ENCODE measurements around the gene RERE. TPM values are rescaled to one million over a fixed set of nuclear protein-coding genes. Genes with fewer than 3 reads are reported as not detected.

RERE gene
- total and polyA plus RNA-seq, 2 experiments from 2014 or later = 148 to 170 TPM

- 0 out of 2 replicates have a peak overlapping the region, but pooled peaks have one; percentile 27 for H3K27ac ChIP-seq (ENCODE audit: low read depth)
- no peaks in the 10 kb centered on the region for H3K27me3 ChIP-seq (ENCODE audit: insufficient read depth)
- peaks cover 21% of the 10 kb centered on the region for H3K4me1 Mint-ChIP-seq
- H3K9me2 ChIP-seq (ENCODE audit: insufficient read depth) = no peaks in the 10 kb centered on the region
- H3K36me3 Mint-ChIP-seq (ENCODE audit: low read depth) = no peaks in the 10 kb centered on the region
- H3K27me3 Mint-ChIP-seq (ENCODE audit: insufficient read depth, low read depth, poor library complexity) = no peaks in the 10 kb centered on the region
- peaks cover 19% of the 10 kb centered on the region for H3K4me1 ChIP-seq (ENCODE audit: insufficient read depth)
- H3K4me3 ChIP-seq = no peak overlapping the region
- H2AFZ ChIP-seq = no peak overlapping the region
- no peak overlapping the region for H3K4me2 ChIP-seq
- no peak overlapping the region for H3K4me3 Mint-ChIP-seq
- peaks cover 96% of the 10 kb centered on the region for H3K79me2 ChIP-seq (replicated peaks; ENCODE audit: insufficient read depth)
- peaks cover 25% of the 10 kb centered on the region for H4K20me1 ChIP-seq (replicated peaks; ENCODE audit: insufficient read depth)
- H3K9me3 Mint-ChIP-seq = no peaks in the 10 kb centered on the region
- 0 out of 3 replicates have a peak, but pooled peaks have one; percentile 25 for ATAC-seq
- H3F3A ChIP-seq (replicated peaks; ENCODE audit: low read depth) = no peaks in the 10 kb centered on the region
- no peaks in the 10 kb centered on the region for H3K36me3 ChIP-seq (ENCODE audit: insufficient read depth)
- peak overlapping the region; percentile 20 for H3K27ac Mint-ChIP-seq
- no peak for DNase-seq (ENCODE audit: low spot score)
- no peak for TF ChIP-seq EZH2phosphoT487 (IDR thresholded peaks at IDR 0.05; ENCODE audit: unreplicated experiment)
- TF ChIP-seq NANOG (IDR thresholded peaks at IDR 0.05; ENCODE audit: borderline replicate concordance) = no peak
- TF ChIP-seq CTCF (conservative IDR thresholded peaks at IDR 0.05; ENCODE audit: low read depth in 2 of 2) = peak in 1 of 2 experiments; percentile 52; a peak in 3 of 4 replicates
- TF ChIP-seq ZNF331 (CRISPR knock-in tag; IDR thresholded peaks at IDR 0.05; ENCODE audit: low read depth) = no peak
Observed at GRCh38 chr1:8571200-8571984, 246.0 kb downstream of the RERE start.

DNA sequence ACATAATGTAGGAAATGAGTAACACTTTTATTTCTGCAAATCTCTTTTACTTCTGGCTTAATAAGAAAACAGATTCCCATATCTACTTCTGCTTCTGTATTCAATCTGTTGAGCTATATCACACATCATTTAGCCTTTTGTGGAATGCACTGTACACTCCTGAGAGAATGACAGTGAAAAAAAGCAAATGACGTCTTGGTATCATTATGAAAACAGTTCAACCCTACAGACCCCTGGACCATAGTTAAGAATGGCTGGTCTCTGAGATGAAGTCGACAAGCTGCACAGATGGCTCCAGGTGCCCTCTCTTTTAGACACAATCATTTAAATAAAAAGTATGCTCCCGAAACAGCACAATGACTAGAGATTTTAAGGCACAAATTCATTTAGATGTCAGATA is 247.0 kb downstream of the RERE start:
- Histone ChIP-seq H3K36me3 (ENCODE audit: insufficient read depth) (no peaks in the 10 kb centered on the region), H3K27me3 (ENCODE audit: insufficient read depth) (no peaks in the 10 kb centered on the region), H4K20me1 (replicated peaks; ENCODE audit: insufficient read depth) (peaks cover 22% of the 10 kb centered on the region), H3K4me2 (no peak overlapping the region), H2AFZ (no peak overlapping the region), H3F3A (replicated peaks; ENCODE audit: low read depth) (no peaks in the 10 kb centered on the region), H3K27ac (ENCODE audit: low read depth) (no peak overlapping the region), H3K9me2 (ENCODE audit: insufficient read depth) (no peaks in the 10 kb centered on the region), H3K4me3 (no peak overlapping the region), H3K79me2 (replicated peaks; ENCODE audit: insufficient read depth) (peaks cover 96% of the 10 kb centered on the region), H3K4me1 (ENCODE audit: insufficient read depth) (peaks cover 19% of the 10 kb centered on the region)
- no peak for DNase-seq (ENCODE audit: low spot score)
- Mint-ChIP-seq H3K27ac (no peak overlapping the region), H3K27me3 (ENCODE audit: insufficient read depth, low read depth, poor library complexity) (no peaks in the 10 kb centered on the region), H3K9me3 (no peaks in the 10 kb centered on the region), H3K4me3 (no peak overlapping the region), H3K4me1 (peaks cover 19% of the 10 kb centered on the region), H3K36me3 (ENCODE audit: low read depth) (no peaks in the 10 kb centered on the region)
- no peak for ATAC-seq
- TF ChIP-seq, protein P1, sequence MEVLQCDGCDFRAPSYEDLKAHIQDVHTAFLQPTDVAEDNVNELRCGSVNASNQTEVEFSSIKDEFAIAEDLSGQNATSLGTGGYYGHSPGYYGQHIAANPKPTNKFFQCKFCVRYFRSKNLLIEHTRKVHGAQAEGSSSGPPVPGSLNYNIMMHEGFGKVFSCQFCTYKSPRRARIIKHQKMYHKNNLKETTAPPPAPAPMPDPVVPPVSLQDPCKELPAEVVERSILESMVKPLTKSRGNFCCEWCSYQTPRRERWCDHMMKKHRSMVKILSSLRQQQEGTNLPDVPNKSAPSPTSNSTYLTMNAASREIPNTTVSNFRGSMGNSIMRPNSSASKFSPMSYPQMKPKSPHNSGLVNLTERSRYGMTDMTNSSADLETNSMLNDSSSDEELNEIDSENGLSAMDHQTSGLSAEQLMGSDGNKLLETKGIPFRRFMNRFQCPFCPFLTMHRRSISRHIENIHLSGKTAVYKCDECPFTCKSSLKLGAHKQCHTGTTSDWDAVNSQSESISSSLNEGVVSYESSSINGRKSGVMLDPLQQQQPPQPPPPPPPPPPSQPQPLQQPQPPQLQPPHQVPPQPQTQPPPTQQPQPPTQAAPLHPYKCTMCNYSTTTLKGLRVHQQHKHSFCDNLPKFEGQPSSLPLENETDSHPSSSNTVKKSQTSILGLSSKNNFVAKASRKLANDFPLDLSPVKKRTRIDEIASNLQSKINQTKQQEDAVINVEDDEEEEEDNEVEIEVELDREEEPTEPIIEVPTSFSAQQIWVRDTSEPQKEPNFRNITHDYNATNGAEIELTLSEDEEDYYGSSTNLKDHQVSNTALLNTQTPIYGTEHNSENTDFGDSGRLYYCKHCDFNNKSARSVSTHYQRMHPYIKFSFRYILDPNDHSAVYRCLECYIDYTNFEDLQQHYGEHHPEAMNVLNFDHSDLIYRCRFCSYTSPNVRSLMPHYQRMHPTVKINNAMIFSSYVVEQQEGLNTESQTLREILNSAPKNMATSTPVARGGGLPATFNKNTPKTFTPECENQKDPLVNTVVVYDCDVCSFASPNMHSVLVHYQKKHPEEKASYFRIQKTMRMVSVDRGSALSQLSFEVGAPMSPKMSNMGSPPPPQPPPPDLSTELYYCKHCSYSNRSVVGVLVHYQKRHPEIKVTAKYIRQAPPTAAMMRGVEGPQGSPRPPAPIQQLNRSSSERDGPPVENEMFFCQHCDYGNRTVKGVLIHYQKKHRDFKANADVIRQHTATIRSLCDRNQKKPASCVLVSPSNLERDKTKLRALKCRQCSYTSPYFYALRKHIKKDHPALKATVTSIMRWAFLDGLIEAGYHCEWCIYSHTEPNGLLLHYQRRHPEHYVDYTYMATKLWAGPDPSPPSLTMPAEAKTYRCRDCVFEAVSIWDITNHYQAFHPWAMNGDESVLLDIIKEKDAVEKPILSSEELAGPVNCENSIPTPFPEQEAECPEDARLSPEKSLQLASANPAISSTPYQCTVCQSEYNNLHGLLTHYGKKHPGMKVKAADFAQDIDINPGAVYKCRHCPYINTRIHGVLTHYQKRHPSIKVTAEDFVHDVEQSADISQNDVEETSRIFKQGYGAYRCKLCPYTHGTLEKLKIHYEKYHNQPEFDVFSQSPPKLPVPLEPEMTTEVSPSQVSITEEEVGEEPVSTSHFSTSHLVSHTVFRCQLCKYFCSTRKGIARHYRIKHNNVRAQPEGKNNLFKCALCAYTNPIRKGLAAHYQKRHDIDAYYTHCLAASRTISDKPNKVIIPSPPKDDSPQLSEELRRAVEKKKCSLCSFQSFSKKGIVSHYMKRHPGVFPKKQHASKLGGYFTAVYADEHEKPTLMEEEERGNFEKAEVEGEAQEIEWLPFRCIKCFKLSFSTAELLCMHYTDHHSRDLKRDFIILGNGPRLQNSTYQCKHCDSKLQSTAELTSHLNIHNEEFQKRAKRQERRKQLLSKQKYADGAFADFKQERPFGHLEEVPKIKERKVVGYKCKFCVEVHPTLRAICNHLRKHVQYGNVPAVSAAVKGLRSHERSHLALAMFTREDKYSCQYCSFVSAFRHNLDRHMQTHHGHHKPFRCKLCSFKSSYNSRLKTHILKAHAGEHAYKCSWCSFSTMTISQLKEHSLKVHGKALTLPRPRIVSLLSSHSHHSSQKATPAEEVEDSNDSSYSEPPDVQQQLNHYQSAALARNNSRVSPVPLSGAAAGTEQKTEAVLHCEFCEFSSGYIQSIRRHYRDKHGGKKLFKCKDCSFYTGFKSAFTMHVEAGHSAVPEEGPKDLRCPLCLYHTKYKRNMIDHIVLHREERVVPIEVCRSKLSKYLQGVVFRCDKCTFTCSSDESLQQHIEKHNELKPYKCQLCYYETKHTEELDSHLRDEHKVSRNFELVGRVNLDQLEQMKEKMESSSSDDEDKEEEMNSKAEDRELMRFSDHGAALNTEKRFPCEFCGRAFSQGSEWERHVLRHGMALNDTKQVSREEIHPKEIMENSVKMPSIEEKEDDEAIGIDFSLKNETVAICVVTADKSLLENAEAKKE (CRISPR knock-in tag; IDR thresholded peaks at IDR 0.05) = no peak
- no peak for TF ChIP-seq POLR2AphosphoS5 (IDR thresholded peaks at IDR 0.05; ENCODE audit: low read depth)
- no peak for TF ChIP-seq STAT1 (IDR thresholded peaks at IDR 0.05; ENCODE audit: unreplicated experiment)
- no peak for TF ChIP-seq CREB1 (CRISPR knock-in tag; IDR thresholded peaks at IDR 0.05; ENCODE audit: low read depth)
- TF ChIP-seq REST (IDR thresholded peaks at IDR 0.05; ENCODE audit: unreplicated experiment) = no peak
- no peak for TF ChIP-seq NANOG (IDR thresholded peaks at IDR 0.05; ENCODE audit: borderline replicate concordance)
- TF ChIP-seq ZNF114 (CRISPR knock-in tag; IDR thresholded peaks at IDR 0.05) = no peak
